ENCODE results near the gene DMRTC2. TPM values are rescaled to one million over a fixed set of nuclear protein-coding genes. Genes with fewer than 3 reads are reported as not detected.

Gene DMRTC2
- total and polyA plus RNA-seq, 4 donors = 0.03 TPM; not detected in 3

- TF ChIP-seq, protein P1, sequence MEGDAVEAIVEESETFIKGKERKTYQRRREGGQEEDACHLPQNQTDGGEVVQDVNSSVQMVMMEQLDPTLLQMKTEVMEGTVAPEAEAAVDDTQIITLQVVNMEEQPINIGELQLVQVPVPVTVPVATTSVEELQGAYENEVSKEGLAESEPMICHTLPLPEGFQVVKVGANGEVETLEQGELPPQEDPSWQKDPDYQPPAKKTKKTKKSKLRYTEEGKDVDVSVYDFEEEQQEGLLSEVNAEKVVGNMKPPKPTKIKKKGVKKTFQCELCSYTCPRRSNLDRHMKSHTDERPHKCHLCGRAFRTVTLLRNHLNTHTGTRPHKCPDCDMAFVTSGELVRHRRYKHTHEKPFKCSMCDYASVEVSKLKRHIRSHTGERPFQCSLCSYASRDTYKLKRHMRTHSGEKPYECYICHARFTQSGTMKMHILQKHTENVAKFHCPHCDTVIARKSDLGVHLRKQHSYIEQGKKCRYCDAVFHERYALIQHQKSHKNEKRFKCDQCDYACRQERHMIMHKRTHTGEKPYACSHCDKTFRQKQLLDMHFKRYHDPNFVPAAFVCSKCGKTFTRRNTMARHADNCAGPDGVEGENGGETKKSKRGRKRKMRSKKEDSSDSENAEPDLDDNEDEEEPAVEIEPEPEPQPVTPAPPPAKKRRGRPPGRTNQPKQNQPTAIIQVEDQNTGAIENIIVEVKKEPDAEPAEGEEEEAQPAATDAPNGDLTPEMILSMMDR (IDR thresholded peaks at IDR 0.05; ENCODE audit: control extremely low read depth, extremely low read depth) = no peak
- no peaks in the 10 kb centered on the region for H3K9me3 ChIP-seq (ENCODE audit: control insufficient read depth in 4 of 4, insufficient read depth in 3 of 4, low read length in 3 of 4)
- H3K27me3 ChIP-seq (ENCODE audit: control insufficient read depth in 3 of 3, insufficient read depth in 3 of 3, low read length in 2 of 3) = no peaks in the 10 kb centered on the region
- H3K27ac ChIP-seq (ENCODE audit: low read depth in 1 of 2, low read length in 1 of 2) = peak overlapping the region; percentile 71 to 82
- no peak overlapping the region for H3K4me3 ChIP-seq
- peaks cover 8 to 20% (median 12%) of the 10 kb centered on the region in 5 donors for H3K4me1 ChIP-seq (ENCODE audit: control insufficient read depth in 5 of 5, insufficient read depth in 5 of 5, low read length in 5 of 5)
- peak overlapping the region in 1 of 2 donors; percentile 38 for H3K9ac ChIP-seq (ENCODE audit: insufficient read depth in 1 of 2, low read length in 2 of 2)
- WGBS, 2 donors = 4 to 6% methylated on average over 8 of the region's 8 CpGs
- ATAC-seq (ENCODE audit: insufficient read depth, low FRiP score) (no peak), DNase-seq (no peak)
- peaks cover 8 to 28% (median 23%) of the 10 kb centered on the region in 4 donors for H3K36me3 ChIP-seq (ENCODE audit: control insufficient read depth in 4 of 4, insufficient read depth in 4 of 4, low read length in 4 of 4)
These were observed 14.4 kb downstream of the DMRTC2 start for GRCh38 chr19:41859213-41859617.

DNA sequence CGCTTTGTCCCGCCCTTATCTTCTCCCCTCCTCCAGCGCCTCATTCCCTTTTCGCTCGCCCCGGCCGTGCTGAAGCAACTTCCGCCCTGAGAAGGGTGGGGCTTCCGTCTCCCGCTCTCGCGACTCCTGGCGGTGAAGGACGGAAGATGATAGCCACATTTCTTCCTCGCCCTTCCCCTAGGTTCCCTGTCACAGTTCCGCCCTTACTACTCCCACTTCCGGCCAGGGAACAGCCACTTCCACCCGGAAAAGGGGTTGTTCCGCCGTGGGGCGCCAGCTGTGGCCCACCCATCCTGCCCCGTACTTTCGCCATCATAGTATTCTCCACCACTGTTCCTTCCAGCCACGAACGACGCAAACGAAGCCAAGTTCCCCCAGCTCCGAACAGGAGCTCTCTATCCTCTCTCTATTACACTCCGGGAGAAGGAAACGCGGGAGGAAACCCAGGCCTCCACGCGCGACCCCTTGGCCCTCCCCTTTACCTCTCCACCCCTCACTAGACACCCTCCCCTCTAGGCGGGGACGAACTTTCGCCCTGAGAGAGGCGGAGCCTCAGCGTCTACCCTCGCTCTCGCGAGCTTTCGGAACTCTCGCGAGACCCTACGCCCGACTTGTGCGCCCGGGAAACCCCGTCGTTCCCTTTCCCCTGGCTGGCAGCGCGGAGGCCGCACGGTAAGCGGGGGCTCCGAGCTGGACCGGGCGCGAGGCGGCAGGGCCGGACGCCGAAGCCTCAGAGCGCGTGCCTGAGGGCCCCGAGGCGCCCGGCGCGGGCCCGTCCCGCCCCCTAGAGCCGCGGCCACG lies 15.0 kb downstream of the DMRTC2 start, which contains the start of gene RPS19:
Gene RPS19, plus strand, starts transcription at position 638 of the 801 bp plus-strand sequence. CDS start 520 bp downstream, outside the sequence.
- Histone ChIP-seq H3K27ac (ENCODE audit: low read depth in 1 of 2, low read length in 1 of 2) (peak within 1 kb of the TSS; percentile 94 to 96), H3K9ac (ENCODE audit: insufficient read depth in 1 of 2, low read length in 2 of 2) (peak within 1 kb of the TSS; percentile 90 to 93), H3K27me3 (ENCODE audit: control insufficient read depth in 3 of 3, insufficient read depth in 3 of 3, low read length in 2 of 3) (no peaks in the 10 kb centered on the region), H3K4me3 (peak within 1 kb of the TSS; percentile 91), H3K36me3 (ENCODE audit: control insufficient read depth in 4 of 4, insufficient read depth in 4 of 4, low read length in 4 of 4) (peaks cover 14 to 34% (median 27%) of the 10 kb centered on the region in 4 donors), H3K4me1 (ENCODE audit: control insufficient read depth in 5 of 5, insufficient read depth in 5 of 5, low read length in 5 of 5) (peaks cover 8 to 20% (median 12%) of the 10 kb centered on the region in 5 donors), H3K9me3 (ENCODE audit: control insufficient read depth in 4 of 4, insufficient read depth in 3 of 4, low read length in 3 of 4) (no peaks in the 10 kb centered on the region)
- peak; percentile 99 to 100 (median 100) for DNase-seq
- ATAC-seq (ENCODE audit: insufficient read depth, low FRiP score) = peak; percentile 95
- TF ChIP-seq, protein P1 (IDR thresholded peaks at IDR 0.05; ENCODE audit: control extremely low read depth, extremely low read depth) = no peak
- WGBS, 2 donors = 0% methylated on average over 73 to 76 of the region's 76 CpGs

- Histone ChIP-seq H3K27me3 (ENCODE audit: control insufficient read depth in 3 of 3, insufficient read depth in 3 of 3, low read length in 2 of 3) (no peaks in the 10 kb centered on the region), H3K9ac (ENCODE audit: insufficient read depth in 1 of 2, low read length in 2 of 2) (peak overlapping the region; percentile 90 to 93), H3K4me3 (peak overlapping the region; percentile 91), H3K9me3 (ENCODE audit: control insufficient read depth in 4 of 4, insufficient read depth in 3 of 4, low read length in 3 of 4) (no peaks in the 10 kb centered on the region), H3K36me3 (ENCODE audit: control insufficient read depth in 4 of 4, insufficient read depth in 4 of 4, low read length in 4 of 4) (peaks cover 18 to 38% (median 29%) of the 10 kb centered on the region in 4 donors), H3K4me1 (ENCODE audit: control insufficient read depth in 5 of 5, insufficient read depth in 5 of 5, low read length in 5 of 5) (peaks cover 8 to 20% (median 12%) of the 10 kb centered on the region in 5 donors), H3K27ac (ENCODE audit: low read depth in 1 of 2, low read length in 1 of 2) (peak overlapping the region; percentile 86 to 96)
- 1 to 2% methylated on average over 45 of the region's 45 CpGs for WGBS, 2 donors
- peak; percentile 49 to 72 (median 57) for DNase-seq
- no peak for ATAC-seq (ENCODE audit: insufficient read depth, low FRiP score)
- TF ChIP-seq, protein P1 (IDR thresholded peaks at IDR 0.05; ENCODE audit: control extremely low read depth, extremely low read depth) = no peak
These were observed 15.7 kb downstream of the DMRTC2 start for GRCh38 chr19:41860419-41861115.
